ENCODE data around the gene FAM186B. TPM values are rescaled to one million over a fixed set of nuclear protein-coding genes. Genes with fewer than 3 reads are reported as not detected.
A peak's percentile ranks its signal among the peaks of the same experiment; 100 is the strongest.

FAM186B gene
- total and polyA plus RNA-seq, 2 experiments from 2014 or later: 0.21 to 0.38 TPM

DNA sequence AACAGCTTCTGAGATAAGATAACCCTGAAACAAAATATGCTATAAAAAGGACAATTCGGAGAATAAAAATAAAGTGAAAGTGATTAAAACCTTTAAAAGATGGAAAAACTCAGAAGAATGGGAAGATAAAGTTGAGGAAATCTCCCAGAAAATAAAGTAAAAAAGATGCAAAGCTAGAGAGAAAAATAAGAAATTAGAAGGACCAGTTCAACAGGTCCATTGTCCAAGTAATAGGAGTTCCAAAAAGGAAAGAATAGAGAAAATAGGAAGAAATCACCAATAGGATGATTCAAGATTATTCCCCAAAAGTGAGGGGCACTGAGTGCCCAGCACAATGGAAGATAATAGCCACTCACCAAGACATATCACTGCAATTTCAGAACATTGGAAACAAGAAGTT, 13.1 kb upstream of the FAM186B start (continued):
- TF ChIP-seq, protein P1, sequence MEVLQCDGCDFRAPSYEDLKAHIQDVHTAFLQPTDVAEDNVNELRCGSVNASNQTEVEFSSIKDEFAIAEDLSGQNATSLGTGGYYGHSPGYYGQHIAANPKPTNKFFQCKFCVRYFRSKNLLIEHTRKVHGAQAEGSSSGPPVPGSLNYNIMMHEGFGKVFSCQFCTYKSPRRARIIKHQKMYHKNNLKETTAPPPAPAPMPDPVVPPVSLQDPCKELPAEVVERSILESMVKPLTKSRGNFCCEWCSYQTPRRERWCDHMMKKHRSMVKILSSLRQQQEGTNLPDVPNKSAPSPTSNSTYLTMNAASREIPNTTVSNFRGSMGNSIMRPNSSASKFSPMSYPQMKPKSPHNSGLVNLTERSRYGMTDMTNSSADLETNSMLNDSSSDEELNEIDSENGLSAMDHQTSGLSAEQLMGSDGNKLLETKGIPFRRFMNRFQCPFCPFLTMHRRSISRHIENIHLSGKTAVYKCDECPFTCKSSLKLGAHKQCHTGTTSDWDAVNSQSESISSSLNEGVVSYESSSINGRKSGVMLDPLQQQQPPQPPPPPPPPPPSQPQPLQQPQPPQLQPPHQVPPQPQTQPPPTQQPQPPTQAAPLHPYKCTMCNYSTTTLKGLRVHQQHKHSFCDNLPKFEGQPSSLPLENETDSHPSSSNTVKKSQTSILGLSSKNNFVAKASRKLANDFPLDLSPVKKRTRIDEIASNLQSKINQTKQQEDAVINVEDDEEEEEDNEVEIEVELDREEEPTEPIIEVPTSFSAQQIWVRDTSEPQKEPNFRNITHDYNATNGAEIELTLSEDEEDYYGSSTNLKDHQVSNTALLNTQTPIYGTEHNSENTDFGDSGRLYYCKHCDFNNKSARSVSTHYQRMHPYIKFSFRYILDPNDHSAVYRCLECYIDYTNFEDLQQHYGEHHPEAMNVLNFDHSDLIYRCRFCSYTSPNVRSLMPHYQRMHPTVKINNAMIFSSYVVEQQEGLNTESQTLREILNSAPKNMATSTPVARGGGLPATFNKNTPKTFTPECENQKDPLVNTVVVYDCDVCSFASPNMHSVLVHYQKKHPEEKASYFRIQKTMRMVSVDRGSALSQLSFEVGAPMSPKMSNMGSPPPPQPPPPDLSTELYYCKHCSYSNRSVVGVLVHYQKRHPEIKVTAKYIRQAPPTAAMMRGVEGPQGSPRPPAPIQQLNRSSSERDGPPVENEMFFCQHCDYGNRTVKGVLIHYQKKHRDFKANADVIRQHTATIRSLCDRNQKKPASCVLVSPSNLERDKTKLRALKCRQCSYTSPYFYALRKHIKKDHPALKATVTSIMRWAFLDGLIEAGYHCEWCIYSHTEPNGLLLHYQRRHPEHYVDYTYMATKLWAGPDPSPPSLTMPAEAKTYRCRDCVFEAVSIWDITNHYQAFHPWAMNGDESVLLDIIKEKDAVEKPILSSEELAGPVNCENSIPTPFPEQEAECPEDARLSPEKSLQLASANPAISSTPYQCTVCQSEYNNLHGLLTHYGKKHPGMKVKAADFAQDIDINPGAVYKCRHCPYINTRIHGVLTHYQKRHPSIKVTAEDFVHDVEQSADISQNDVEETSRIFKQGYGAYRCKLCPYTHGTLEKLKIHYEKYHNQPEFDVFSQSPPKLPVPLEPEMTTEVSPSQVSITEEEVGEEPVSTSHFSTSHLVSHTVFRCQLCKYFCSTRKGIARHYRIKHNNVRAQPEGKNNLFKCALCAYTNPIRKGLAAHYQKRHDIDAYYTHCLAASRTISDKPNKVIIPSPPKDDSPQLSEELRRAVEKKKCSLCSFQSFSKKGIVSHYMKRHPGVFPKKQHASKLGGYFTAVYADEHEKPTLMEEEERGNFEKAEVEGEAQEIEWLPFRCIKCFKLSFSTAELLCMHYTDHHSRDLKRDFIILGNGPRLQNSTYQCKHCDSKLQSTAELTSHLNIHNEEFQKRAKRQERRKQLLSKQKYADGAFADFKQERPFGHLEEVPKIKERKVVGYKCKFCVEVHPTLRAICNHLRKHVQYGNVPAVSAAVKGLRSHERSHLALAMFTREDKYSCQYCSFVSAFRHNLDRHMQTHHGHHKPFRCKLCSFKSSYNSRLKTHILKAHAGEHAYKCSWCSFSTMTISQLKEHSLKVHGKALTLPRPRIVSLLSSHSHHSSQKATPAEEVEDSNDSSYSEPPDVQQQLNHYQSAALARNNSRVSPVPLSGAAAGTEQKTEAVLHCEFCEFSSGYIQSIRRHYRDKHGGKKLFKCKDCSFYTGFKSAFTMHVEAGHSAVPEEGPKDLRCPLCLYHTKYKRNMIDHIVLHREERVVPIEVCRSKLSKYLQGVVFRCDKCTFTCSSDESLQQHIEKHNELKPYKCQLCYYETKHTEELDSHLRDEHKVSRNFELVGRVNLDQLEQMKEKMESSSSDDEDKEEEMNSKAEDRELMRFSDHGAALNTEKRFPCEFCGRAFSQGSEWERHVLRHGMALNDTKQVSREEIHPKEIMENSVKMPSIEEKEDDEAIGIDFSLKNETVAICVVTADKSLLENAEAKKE (CRISPR knock-in tag; IDR thresholded peaks at IDR 0.05): no peak

DNA sequence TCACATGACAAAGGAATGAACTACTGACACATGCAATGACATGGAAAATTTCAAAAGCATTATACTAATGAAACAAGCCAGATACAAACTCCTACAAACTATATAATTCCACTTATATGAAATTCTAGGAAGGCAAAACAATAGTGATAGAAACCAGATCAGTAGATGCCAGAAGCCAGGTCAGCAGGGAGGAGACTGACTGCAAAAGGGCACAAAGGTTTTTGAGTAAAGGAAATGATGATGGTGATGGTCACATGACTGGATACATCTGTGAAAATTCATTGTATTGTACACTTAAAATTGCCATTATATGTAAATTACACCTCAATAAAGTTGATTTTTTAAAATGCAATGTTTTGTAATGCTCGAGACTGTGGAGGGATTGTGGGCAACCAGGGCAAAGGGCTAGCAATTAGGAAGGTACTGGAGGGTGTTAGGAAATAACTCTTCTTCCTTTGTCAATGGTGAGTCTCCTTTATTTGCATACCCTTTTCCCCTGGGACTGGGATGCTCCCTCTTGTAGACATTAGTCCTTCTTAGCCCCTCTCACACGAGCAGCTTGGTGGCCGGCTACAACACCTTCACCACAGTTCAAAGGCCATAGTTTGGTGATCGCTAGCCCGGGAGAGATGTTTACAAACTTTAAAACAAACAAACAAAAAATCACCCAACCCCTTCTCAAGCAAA, 11.2 kb upstream of the FAM186B start:
- no peaks in the 10 kb centered on the region for H3K9me2 ChIP-seq (ENCODE audit: insufficient read depth)
- H3K4me3 Mint-ChIP-seq: no peak overlapping the region
- no peak overlapping the region for H3K4me2 ChIP-seq
- H3K4me1 Mint-ChIP-seq: peaks cover 27% of the 10 kb centered on the region
- H3K27ac Mint-ChIP-seq: no peak overlapping the region
- H3K4me1 ChIP-seq (ENCODE audit: insufficient read depth): peaks cover 16% of the 10 kb centered on the region
- H2AFZ ChIP-seq: peak overlapping the region; percentile 9; the same call in 1 of the 2 replicates
- TF ChIP-seq NANOG (IDR thresholded peaks at IDR 0.05; ENCODE audit: borderline replicate concordance): no peak
- H4K20me1 ChIP-seq (replicated peaks; ENCODE audit: insufficient read depth): no peaks in the 10 kb centered on the region
- no peak overlapping the region for H3K4me3 ChIP-seq
- peaks cover 11% of the 10 kb centered on the region for H3K27me3 Mint-ChIP-seq (ENCODE audit: insufficient read depth, low read depth, poor library complexity)
- H3K79me2 ChIP-seq (replicated peaks; ENCODE audit: insufficient read depth): no peaks in the 10 kb centered on the region
- H3K9me3 Mint-ChIP-seq: no peaks in the 10 kb centered on the region; the same call in 2 of the 3 replicates
- H3F3A ChIP-seq (replicated peaks; ENCODE audit: low read depth): no peaks in the 10 kb centered on the region
- H3K36me3 ChIP-seq (ENCODE audit: insufficient read depth): no peaks in the 10 kb centered on the region
- DNase-seq (ENCODE audit: low spot score) (no peak), ATAC-seq (peak; percentile 39; the same call in 1 of the 3 replicates)
- peaks cover 12% of the 10 kb centered on the region; the same call in 1 of the 2 replicates for H3K27me3 ChIP-seq (ENCODE audit: insufficient read depth)
- no peak overlapping the region for H3K27ac ChIP-seq (ENCODE audit: low read depth)
- no peaks in the 10 kb centered on the region; the same call in 2 of the 3 replicates for H3K36me3 Mint-ChIP-seq (ENCODE audit: low read depth)

DNA sequence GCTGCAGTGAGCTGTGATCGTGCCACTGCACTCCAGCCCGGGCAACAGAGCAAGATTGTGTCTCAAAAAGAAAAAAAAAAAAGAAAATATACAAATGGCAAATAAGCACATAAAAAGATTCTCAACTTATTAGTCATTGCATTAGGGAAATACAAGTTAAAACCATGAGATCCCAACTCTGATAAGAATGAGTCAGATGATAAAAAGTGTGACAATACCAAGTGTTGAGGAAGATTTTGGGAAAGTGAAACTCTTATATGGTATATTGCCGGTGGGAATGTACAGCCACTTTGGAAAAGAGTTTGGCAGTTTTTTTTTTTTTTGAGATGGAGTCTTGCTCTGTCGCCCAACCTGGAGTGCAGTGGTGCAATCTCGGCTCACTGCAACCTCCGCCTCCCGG, 10.3 kb upstream of the FAM186B start:
- no peaks in the 10 kb centered on the region for H3K79me2 ChIP-seq (replicated peaks; ENCODE audit: insufficient read depth)
- H3F3A ChIP-seq (replicated peaks; ENCODE audit: low read depth): no peaks in the 10 kb centered on the region
- H3K27ac ChIP-seq (ENCODE audit: low read depth): no peak overlapping the region
- H3K9me2 ChIP-seq (ENCODE audit: insufficient read depth): no peaks in the 10 kb centered on the region
- H4K20me1 ChIP-seq (replicated peaks; ENCODE audit: insufficient read depth): no peaks in the 10 kb centered on the region
- no peak overlapping the region for H2AFZ ChIP-seq
- Mint-ChIP-seq H3K9me3 (no peaks in the 10 kb centered on the region; the same call in 2 of the 3 replicates), H3K4me3 (no peak overlapping the region), H3K4me1 (peaks cover 20% of the 10 kb centered on the region), H3K36me3 (ENCODE audit: low read depth) (no peaks in the 10 kb centered on the region; the same call in 2 of the 3 replicates), H3K27ac (no peak overlapping the region), H3K27me3 (ENCODE audit: insufficient read depth, low read depth, poor library complexity) (peaks cover 6% of the 10 kb centered on the region)
- H3K4me1 ChIP-seq (ENCODE audit: insufficient read depth): 0 out of 2 replicates have a peak, but pooled peaks cover 8% of the 10 kb centered on the region
- ATAC-seq (no peak), DNase-seq (ENCODE audit: low spot score) (no peak)
- H3K4me2 ChIP-seq: no peak overlapping the region
- H3K36me3 ChIP-seq (ENCODE audit: insufficient read depth): no peaks in the 10 kb centered on the region
- H3K27me3 ChIP-seq (ENCODE audit: insufficient read depth): 0 out of 2 replicates have a peak, but pooled peaks cover 2% of the 10 kb centered on the region
- no peak overlapping the region for H3K4me3 ChIP-seq
- no peak for TF ChIP-seq ZNF114 (CRISPR knock-in tag; IDR thresholded peaks at IDR 0.05)
- TF ChIP-seq STAT1 (IDR thresholded peaks at IDR 0.05; ENCODE audit: unreplicated experiment): no peak
- TF ChIP-seq, protein P2, sequence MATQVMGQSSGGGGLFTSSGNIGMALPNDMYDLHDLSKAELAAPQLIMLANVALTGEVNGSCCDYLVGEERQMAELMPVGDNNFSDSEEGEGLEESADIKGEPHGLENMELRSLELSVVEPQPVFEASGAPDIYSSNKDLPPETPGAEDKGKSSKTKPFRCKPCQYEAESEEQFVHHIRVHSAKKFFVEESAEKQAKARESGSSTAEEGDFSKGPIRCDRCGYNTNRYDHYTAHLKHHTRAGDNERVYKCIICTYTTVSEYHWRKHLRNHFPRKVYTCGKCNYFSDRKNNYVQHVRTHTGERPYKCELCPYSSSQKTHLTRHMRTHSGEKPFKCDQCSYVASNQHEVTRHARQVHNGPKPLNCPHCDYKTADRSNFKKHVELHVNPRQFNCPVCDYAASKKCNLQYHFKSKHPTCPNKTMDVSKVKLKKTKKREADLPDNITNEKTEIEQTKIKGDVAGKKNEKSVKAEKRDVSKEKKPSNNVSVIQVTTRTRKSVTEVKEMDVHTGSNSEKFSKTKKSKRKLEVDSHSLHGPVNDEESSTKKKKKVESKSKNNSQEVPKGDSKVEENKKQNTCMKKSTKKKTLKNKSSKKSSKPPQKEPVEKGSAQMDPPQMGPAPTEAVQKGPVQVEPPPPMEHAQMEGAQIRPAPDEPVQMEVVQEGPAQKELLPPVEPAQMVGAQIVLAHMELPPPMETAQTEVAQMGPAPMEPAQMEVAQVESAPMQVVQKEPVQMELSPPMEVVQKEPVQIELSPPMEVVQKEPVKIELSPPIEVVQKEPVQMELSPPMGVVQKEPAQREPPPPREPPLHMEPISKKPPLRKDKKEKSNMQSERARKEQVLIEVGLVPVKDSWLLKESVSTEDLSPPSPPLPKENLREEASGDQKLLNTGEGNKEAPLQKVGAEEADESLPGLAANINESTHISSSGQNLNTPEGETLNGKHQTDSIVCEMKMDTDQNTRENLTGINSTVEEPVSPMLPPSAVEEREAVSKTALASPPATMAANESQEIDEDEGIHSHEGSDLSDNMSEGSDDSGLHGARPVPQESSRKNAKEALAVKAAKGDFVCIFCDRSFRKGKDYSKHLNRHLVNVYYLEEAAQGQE (IDR thresholded peaks at IDR 0.05; ENCODE audit: unreplicated experiment): no peak
- TF ChIP-seq, protein P3, sequence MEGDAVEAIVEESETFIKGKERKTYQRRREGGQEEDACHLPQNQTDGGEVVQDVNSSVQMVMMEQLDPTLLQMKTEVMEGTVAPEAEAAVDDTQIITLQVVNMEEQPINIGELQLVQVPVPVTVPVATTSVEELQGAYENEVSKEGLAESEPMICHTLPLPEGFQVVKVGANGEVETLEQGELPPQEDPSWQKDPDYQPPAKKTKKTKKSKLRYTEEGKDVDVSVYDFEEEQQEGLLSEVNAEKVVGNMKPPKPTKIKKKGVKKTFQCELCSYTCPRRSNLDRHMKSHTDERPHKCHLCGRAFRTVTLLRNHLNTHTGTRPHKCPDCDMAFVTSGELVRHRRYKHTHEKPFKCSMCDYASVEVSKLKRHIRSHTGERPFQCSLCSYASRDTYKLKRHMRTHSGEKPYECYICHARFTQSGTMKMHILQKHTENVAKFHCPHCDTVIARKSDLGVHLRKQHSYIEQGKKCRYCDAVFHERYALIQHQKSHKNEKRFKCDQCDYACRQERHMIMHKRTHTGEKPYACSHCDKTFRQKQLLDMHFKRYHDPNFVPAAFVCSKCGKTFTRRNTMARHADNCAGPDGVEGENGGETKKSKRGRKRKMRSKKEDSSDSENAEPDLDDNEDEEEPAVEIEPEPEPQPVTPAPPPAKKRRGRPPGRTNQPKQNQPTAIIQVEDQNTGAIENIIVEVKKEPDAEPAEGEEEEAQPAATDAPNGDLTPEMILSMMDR (conservative IDR thresholded peaks at IDR 0.05; ENCODE audit: low read depth in 2 of 2): no peak

Data from GM23338 (cell line).